Skin of body (tissue), 2 donors: ENCODE results near the gene TGFBR3L. TPM values are rescaled to one million over a fixed set of nuclear protein-coding genes. Genes with fewer than 3 reads are reported as not detected.
A peak's percentile ranks its signal among the peaks of the same experiment; 100 is the strongest.
"Not testable (repeated sequence)": the region's sequence is repeated elsewhere in the genome, so short reads cannot be mapped to it uniquely, and the experiment has no call there.

Source experiments
- DNase-seq: peaks from one replicate; lab custom pipeline; 2025; lab: John Stamatoyannopoulos, UW
- total RNA-seq: library from RNA; depleted of rRNA; stranded (reverse); fragments of >200 nt; gene quantifications from one replicate; pipeline ENCODE4 v1.2.3, GENCODE V29; 2014

The TGFBR3L gene
- total RNA-seq, 1 donor from 2014 or later, result 0.59 TPM

- no peak for DNase-seq
Measured at GRCh38 chr19:7916103-7916954, 1.7 kb downstream of the TGFBR3L start.

GRCh38 chr19:7916955-7917266 lies 2.3 kb downstream of the TGFBR3L start:
- DNase-seq, result no peak

- no peak for DNase-seq
Measured at GRCh38 chr19:7917267-7918061, 2.8 kb downstream of the TGFBR3L start.

- not testable (repeated sequence) for DNase-seq
Measured at GRCh38 chr19:7918062-7918614, 3.5 kb downstream of the TGFBR3L start.

GRCh38 chr19:7918615-7919421 lies 4.2 kb downstream of the TGFBR3L start:
- no peak for DNase-seq

- peak; percentile 93 for DNase-seq
Measured at GRCh38 chr19:7919610-7920518, 5.2 kb downstream of the TGFBR3L start, which contains the start of gene SNAPC2. Gene SNAPC2, plus strand, starts transcription at chr19:7920338. Its CDS starts 29 bp downstream, at chr19:7920367.

- peak; percentile 97 for DNase-seq
Measured at GRCh38 chr19:7920519-7921301, 6.1 kb downstream of the TGFBR3L start.

GRCh38 chr19:7921302-7921966 lies 6.8 kb downstream of the TGFBR3L start:
- DNase-seq, result no peak

- no peak for DNase-seq
Measured at GRCh38 chr19:7921967-7922835, 7.6 kb downstream of the TGFBR3L start.

- no peak for DNase-seq
Measured at GRCh38 chr19:7922836-7923195, 8.2 kb downstream of the TGFBR3L start.

GRCh38 chr19:7923295-7924191 lies 8.9 kb downstream of the TGFBR3L start:
- no peak for DNase-seq

- no peak for DNase-seq
Measured at GRCh38 chr19:7924241-7924640, 9.6 kb downstream of the TGFBR3L start.

GRCh38 chr19:7924651-7925170 lies 10.1 kb downstream of the TGFBR3L start:
- DNase-seq, result no peak

GRCh38 chr19:7925171-7925851 lies 10.7 kb downstream of the TGFBR3L start:
- peak; percentile 44 for DNase-seq

GRCh38 chr19:7926021-7926726 lies 11.5 kb downstream of the TGFBR3L start, which contains the start of gene CTXN1:
Gene CTXN1, minus strand, starts transcription at chr19:7926135. Its CDS starts 597 bp downstream, at chr19:7925538.
- DNase-seq, result no peak
